ENCODE data around the gene LY86. TPM values are rescaled to one million over a fixed set of nuclear protein-coding genes. Genes with fewer than 3 reads are reported as not detected.

Gene LY86
- total RNA-seq, 1 experiment from 2014 or later, result not detected

DNA sequence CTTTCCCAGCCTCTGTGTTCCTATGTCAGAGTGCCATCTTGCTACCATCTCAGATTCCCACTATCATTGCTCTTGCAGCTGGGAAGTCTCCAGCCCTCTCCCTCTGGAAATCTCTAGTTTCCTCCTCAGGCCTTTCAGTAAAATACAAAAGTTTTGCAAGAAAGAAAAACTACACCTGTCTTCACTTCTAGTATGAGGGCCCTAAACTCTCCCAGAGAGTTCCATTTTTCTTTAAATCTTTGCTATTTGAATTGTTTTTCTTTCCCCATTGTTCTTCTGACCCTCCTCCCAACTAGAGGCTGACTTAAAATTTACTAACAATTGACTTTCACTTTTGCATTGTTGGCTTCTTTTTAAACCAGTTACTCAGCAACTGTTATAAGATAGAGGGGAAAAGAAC is 62.8 kb downstream of the LY86 start:
- H4K8ac ChIP-seq (replicated peaks; ENCODE audit: insufficient read length, low read depth, low read length), result no peak overlapping the region
- H3K27me3 ChIP-seq (ENCODE audit: insufficient read depth, low read length), result peaks cover 3% of the 10 kb centered on the region; the same call in 1 of the 2 replicates
- no peak overlapping the region for H2BK15ac ChIP-seq (ENCODE audit: low read depth, low read length)
- no peak overlapping the region for H3K14ac ChIP-seq (ENCODE audit: insufficient read depth, low read length)
- no peak overlapping the region for H2AK5ac ChIP-seq (ENCODE audit: insufficient read length, low read length)
- H4K20me1 ChIP-seq (ENCODE audit: control insufficient read depth, insufficient read depth, insufficient read length), result no peaks in the 10 kb centered on the region
- no peak overlapping the region for H3K18ac ChIP-seq (ENCODE audit: insufficient read length, low read depth, low read length)
- no peak for DNase-seq
- H4K91ac ChIP-seq (ENCODE audit: insufficient read length, low read depth, low read length), result no peak overlapping the region
- H3K56ac ChIP-seq (ENCODE audit: insufficient read length, low read depth, low read length), result no peak overlapping the region
- H3K79me2 ChIP-seq (ENCODE audit: insufficient read depth, low read length), result no peaks in the 10 kb centered on the region
- no peak overlapping the region for H3K4ac ChIP-seq (ENCODE audit: low read depth, low read length)
- H3K23me2 ChIP-seq (ENCODE audit: insufficient read length, low read depth, low read length, poor library complexity, severe bottlenecking), result no peaks in the 10 kb centered on the region
- no peak overlapping the region for H3K9ac ChIP-seq (ENCODE audit: extremely low read depth, insufficient read length, low read length)
- Mint-ChIP-seq H3K36me3 (ENCODE audit: insufficient read depth in 1 of 3, low read depth in 3 of 3) (peaks cover 0 to 12% (median 2%) of the 10 kb centered on the region in 3 experiments; a peak in 3 of 7 replicates), H3K9me3 (peaks cover 2 to 8% of the 10 kb centered on the region in 2 experiments; a peak in 3 of 5 replicates), H3K4me1 (peaks cover 18 to 22% of the 10 kb centered on the region in 2 experiments), H3K4me3 (no peak overlapping the region), H3K27ac (peak overlapping the region; percentile 32 to 68 (median 59); a peak in 3 of 7 replicates), H3K27me3 (ENCODE audit: low read depth) (peaks cover 48% of the 10 kb centered on the region)
- H2AFZ ChIP-seq (ENCODE audit: low read length), result no peak overlapping the region
- no peak overlapping the region for H2BK20ac ChIP-seq (ENCODE audit: low read depth, low read length, poor library complexity, severe bottlenecking)
- no peaks in the 10 kb centered on the region for H3K79me1 ChIP-seq (ENCODE audit: insufficient read depth, low read depth, low read length, poor library complexity, severe bottlenecking)
- no peak overlapping the region for H3T11ph ChIP-seq (ENCODE audit: low read length)
- no peak overlapping the region for H3K23ac ChIP-seq (ENCODE audit: insufficient read length, low read depth, low read length)
- H3K9me3 ChIP-seq (ENCODE audit: control insufficient read depth, low read depth, low read length), result no peaks in the 10 kb centered on the region
- no peak overlapping the region for H4K5ac ChIP-seq (ENCODE audit: insufficient read length, low read depth, low read length)
- no peak overlapping the region for H3K27ac ChIP-seq (ENCODE audit: insufficient read length, low read depth, low read length)
- H2BK12ac ChIP-seq (ENCODE audit: insufficient read length, low read depth, low read length), result no peak overlapping the region
- no peaks in the 10 kb centered on the region for H3K4me1 ChIP-seq (ENCODE audit: insufficient read depth, low read length)
- TF ChIP-seq, protein P1, sequence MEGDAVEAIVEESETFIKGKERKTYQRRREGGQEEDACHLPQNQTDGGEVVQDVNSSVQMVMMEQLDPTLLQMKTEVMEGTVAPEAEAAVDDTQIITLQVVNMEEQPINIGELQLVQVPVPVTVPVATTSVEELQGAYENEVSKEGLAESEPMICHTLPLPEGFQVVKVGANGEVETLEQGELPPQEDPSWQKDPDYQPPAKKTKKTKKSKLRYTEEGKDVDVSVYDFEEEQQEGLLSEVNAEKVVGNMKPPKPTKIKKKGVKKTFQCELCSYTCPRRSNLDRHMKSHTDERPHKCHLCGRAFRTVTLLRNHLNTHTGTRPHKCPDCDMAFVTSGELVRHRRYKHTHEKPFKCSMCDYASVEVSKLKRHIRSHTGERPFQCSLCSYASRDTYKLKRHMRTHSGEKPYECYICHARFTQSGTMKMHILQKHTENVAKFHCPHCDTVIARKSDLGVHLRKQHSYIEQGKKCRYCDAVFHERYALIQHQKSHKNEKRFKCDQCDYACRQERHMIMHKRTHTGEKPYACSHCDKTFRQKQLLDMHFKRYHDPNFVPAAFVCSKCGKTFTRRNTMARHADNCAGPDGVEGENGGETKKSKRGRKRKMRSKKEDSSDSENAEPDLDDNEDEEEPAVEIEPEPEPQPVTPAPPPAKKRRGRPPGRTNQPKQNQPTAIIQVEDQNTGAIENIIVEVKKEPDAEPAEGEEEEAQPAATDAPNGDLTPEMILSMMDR (conservative IDR thresholded peaks at IDR 0.05), result no peak
- no peak overlapping the region for H3K4me2 ChIP-seq (ENCODE audit: insufficient read depth, insufficient read length, low read length)
- H2BK120ac ChIP-seq (ENCODE audit: low read depth, low read length, poor library complexity, severe bottlenecking), result no peak overlapping the region
- no peak overlapping the region for H2BK5ac ChIP-seq (ENCODE audit: insufficient read length, low read length)

All from H9 (cell line).